Hepatocyte (in vitro differentiated cells): ENCODE results near the gene ECD.

Experiments used
- EZH2 ChIP-seq: fragments of 200-600 bp; sonication (generic); IDR thresholded peaks from 2 replicates; pipeline ENCODE4 v1.6.1; 2016; ENCODE audit warnings: antibody characterized with exemption, mild to moderate bottlenecking, borderline replicate concordance
- EZH2phosphoT487 ChIP-seq: fragments of 200-600 bp; sonication (generic); IDR thresholded peaks from one replicate; pipeline ENCODE4 v1.6.1; 2018; ENCODE audit warnings: antibody characterized with exemption, mild to moderate bottlenecking, low read depth, moderate library complexity; ENCODE audit not compliant: unreplicated experiment, severe bottlenecking
- TF ChIP-seq, protein P1 (sequence below): fragments of 200-600 bp; sonication (generic); IDR thresholded peaks from 2 replicates; pipeline ENCODE4 v1.5.1; 2016; ENCODE audit warnings: antibody characterized with exemption, mild to moderate bottlenecking; ENCODE audit not compliant: poor library complexity

DNA sequence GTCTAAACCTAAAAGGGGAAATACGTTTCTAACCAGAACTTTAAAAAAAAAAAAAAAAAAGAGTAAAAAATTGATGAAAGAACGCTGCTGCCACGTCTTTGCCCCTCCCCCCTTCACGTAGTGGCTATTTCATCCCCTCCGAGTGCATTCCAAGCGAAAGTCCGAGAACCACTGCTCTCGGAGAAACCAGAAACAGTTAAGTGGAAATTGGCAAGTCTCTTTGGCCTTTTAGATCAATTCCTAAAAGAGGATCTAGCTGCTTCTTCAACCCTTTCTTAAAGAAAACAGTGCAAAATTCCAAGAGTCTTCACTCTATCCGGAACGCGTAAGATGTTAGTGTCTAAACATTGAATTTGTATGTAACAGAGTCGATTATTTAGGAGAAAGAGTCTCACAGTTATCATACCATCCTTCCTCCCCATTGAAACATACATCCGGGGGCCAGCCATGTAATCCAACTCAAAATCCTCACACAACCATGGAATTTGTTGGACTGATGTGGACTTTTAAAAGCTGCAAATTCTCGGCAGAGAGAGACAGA is 72.3 kb downstream of the ECD start:
- TF ChIP-seq, protein P1, sequence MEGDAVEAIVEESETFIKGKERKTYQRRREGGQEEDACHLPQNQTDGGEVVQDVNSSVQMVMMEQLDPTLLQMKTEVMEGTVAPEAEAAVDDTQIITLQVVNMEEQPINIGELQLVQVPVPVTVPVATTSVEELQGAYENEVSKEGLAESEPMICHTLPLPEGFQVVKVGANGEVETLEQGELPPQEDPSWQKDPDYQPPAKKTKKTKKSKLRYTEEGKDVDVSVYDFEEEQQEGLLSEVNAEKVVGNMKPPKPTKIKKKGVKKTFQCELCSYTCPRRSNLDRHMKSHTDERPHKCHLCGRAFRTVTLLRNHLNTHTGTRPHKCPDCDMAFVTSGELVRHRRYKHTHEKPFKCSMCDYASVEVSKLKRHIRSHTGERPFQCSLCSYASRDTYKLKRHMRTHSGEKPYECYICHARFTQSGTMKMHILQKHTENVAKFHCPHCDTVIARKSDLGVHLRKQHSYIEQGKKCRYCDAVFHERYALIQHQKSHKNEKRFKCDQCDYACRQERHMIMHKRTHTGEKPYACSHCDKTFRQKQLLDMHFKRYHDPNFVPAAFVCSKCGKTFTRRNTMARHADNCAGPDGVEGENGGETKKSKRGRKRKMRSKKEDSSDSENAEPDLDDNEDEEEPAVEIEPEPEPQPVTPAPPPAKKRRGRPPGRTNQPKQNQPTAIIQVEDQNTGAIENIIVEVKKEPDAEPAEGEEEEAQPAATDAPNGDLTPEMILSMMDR = no peak
- TF ChIP-seq EZH2phosphoT487 (no peak), EZH2 (no peak)
